Activated T-cell treated with anti-CD3 and anti-CD28 coated beads, Interleukin-2, amount 50 U/mL, for 1 hour (primary cell): ENCODE results near the gene PTPRQ.
"Not testable (repeated sequence)": the region's sequence is repeated elsewhere in the genome, so short reads cannot be mapped to it uniquely, and the experiment has no call there.

Experiments
- DNase-seq: peaks from one replicate; pipeline ENCODE4 v3.0.0-alpha.2; 2020

PTPRQ gene

GRCh38 chr12:80659512-80660063 is 215.6 kb downstream of the PTPRQ start:
- no peak for DNase-seq

- no peak for DNase-seq
Measured at GRCh38 chr12:80662586-80662985, 218.6 kb downstream of the PTPRQ start.

GRCh38 chr12:80670214-80670613 is 226.2 kb downstream of the PTPRQ start:
- DNase-seq, result no peak

GRCh38 chr12:80676042-80676636 is 232.1 kb downstream of the PTPRQ start:
- not testable (repeated sequence) for DNase-seq

GRCh38 chr12:80676856-80677255 is 232.8 kb downstream of the PTPRQ start:
- no peak for DNase-seq

GRCh38 chr12:80677994-80678393 is 234.0 kb downstream of the PTPRQ start:
- no peak for DNase-seq

GRCh38 chr12:80679346-80680131 is 235.5 kb downstream of the PTPRQ start:
- DNase-seq, result no peak

- no peak for DNase-seq
Measured at GRCh38 chr12:80681287-80681686, 237.3 kb downstream of the PTPRQ start.

GRCh38 chr12:80681786-80682185 is 237.8 kb downstream of the PTPRQ start:
- DNase-seq, result no peak

- DNase-seq, result no peak
Measured at GRCh38 chr12:80684077-80684495, 240.1 kb downstream of the PTPRQ start.

GRCh38 chr12:80690090-80690489 is 246.1 kb downstream of the PTPRQ start:
- DNase-seq, result no peak

- no peak for DNase-seq
Measured at GRCh38 chr12:80690513-80690912, 246.5 kb downstream of the PTPRQ start.

- no peak for DNase-seq
Measured at GRCh38 chr12:80692114-80692513, 248.1 kb downstream of the PTPRQ start.

GRCh38 chr12:80697270-80697887 is 253.3 kb downstream of the PTPRQ start:
- DNase-seq, result no peak

- DNase-seq, result no peak
Measured at GRCh38 chr12:80698256-80698655, 254.2 kb downstream of the PTPRQ start.

GRCh38 chr12:80698847-80699542 is 255.0 kb downstream of the PTPRQ start:
- DNase-seq, result no peak

- DNase-seq, result no peak
Measured at GRCh38 chr12:80700327-80700726, 256.3 kb downstream of the PTPRQ start.

GRCh38 chr12:80701388-80701787 is 257.4 kb downstream of the PTPRQ start:
- no peak for DNase-seq

GRCh38 chr12:80702889-80703805 is 259.1 kb downstream of the PTPRQ start:
- DNase-seq, result no peak

GRCh38 chr12:80704420-80704819 is 260.4 kb downstream of the PTPRQ start:
- no peak for DNase-seq

GRCh38 chr12:80707126-80707829 is 263.2 kb downstream of the PTPRQ start, which contains the start of gene MYF6:
Gene MYF6 (plus strand): TSS chr12:80707634. CDS start chr12:80707720, 86 bp downstream.
- DNase-seq, result no peak
